ENCODE data around the gene PCBP4.

The PCBP4 gene

DNA sequence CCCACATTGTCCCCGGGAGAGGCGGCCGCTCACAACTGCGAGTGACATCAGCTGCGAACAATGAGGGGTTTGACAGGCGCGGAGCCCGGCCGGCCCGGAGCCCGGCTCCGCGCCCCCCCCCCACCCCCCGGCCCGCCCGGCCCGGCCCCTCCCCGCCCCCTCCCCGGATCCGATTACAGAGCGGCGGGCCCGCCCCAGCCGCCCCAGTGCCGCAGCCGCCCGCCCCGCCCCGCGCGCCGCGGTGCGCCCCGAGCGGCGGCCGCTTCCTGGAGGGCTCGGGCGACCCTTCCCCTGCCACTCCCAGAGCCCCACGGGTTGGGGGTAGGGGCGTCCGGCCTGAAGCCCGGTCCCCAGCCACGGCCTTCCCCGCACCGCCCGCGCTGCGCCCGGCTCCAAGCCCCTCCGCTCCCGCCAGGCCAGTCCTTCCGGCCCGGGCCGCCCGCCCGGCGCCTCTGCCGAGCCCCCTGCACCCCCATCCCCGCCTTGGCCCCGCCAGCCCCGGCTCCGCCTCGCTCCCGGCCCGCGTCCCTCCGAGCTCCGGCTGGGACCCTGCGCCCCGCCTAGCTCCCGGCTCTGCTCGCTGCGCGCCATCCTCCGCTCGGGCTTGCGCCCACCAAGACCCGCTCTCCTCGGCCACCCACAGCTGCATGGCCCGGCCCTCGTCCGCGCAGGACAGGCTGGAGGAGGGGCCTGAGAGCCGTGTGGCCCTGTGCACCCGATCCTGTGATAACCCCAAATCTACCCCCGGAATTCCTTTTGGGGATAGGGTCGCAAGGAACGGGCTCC, at the start of gene PCBP4:
TSS of gene PCBP4 (minus strand) at position 71 of the 786 bp plus-strand sequence. CDS start 6,214 bp downstream, outside the sequence.
- no peak for DNase-seq

DNA sequence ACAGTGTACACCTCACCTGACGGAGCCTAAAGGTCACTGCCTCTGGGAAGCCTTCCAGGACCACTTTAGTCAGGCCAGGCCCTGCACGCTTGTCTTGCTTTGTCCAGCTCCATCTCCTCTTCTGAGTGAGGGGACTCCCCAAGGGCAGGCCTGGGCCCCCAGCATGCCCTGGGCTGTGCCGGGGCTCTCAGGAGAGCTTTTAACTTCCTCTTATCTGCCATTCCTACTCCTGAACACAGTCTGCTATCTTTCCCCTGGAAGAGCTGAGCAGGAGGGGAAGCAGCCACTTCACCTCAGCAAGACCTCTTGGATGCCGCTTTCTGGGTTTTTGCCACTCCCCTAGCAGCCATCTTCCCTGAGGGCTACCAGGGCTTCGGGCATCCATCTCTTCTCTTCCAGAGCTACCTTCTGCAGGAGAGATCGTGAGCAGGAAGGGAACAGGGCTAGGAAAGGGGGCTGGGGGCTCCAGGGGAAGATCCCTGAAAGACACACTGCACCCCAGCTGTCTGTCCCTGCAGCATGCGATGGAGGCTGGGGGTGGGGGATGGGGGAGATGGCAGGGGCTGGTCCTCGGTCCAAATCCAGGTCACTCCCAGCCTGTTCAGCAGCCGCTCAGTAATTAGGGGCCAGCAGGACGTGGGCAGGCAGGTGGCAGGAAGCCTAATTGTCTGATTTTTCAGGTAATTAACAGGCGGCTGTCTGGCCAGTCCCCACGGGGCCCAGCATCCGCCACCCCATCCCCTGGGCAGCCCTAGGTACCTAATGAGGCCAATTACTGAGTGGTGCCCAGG, 48.4 kb upstream of the PCBP4 start:
- no peak for DNase-seq

DNA sequence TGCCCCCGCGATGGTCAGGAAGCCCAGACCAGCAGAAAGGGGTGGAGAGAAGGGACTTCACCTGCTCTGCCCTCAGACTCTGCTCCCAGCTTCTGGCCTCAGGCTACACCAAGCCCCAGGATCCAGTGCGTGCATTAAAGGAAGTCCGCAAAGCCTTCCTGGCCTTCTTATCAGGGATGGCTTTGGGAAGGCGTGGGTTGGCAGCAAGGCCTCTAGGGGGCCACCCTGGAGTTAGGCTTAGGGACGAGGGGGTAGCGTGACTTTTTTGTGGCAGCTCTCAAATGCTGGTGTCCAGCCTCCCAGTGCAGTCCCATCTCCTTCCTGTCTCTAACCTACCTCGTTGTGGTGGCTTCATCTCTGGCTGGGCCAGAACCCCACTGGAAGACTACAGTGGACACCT, 47.4 kb upstream of the PCBP4 start:
- no peak for DNase-seq

DNA sequence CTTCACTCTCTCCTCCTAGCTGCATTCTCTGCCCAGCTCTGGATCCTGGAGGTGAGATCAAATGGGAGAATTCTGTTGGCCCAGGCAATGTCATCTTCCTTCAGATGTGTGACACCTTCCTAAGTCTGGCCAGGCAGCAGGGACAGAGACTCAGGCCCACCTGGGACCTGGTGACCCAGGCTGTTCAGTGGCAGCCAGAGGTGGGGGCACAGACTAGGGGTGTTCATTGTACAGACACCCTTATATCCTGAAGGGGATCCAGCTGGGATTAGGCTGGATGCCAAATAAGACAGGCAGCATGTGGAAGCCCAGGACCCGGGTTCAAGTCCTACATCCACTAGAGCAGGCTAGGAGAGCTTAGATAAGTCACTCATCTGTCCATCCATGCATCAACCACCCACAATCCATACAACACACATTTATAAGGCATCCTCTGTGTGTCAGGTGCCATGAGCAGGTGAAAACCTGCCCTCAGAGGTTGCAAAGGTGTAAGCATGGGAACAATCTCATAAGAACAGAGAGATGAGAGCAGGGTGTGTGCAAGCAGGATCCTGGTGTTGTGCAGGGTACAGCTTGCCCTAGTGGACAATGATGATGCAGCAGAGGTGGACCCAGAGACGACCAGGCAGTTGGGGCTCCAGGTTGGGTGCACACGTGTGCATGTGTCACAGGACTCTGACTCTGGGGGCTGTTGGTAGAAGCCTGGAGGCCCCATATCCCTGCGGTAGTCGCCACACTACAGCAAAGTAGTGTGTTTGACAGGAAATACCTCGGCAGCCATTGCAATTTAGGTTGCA, 46.7 kb upstream of the PCBP4 start:
- no peak for DNase-seq

DNA sequence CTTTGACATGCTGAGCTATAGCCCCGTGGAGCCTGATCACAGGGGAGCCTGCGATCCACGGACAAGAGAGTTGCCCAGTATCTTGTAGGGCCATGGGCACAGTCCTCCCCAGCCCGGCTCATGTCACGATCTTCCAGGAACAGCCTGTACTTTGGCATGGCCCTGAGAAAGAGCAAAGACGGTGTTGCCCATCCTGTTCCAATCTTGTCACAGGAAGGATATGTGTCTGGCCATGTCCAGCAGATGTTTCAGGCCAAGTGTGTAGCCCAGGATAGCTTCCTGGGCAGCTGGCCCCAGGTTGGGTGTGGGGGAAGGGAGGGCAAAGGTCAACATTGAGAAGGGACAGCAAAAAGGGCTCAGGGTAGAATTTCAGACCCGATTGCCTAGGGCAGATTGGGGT, 45.4 kb upstream of the PCBP4 start:
- DNase-seq: no peak

DNA sequence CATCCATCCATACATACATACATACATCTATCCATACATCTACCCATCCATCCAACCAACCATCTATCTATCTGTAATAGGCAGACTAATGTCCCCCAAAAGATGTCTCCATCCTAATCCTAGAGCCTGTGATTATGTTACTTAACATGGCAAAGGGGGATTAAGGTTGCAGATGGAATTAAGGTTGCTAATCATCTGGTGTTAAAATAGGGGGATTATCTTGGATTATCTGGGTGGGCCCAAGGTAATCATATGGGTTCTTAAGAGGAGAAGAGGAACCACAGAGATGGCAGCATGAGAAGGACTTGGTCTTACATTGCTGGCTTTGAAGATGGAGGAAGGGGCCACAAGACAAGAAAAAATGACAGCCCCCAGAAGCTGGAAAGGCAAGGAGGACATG, 43.2 kb upstream of the PCBP4 start:
- DNase-seq: no peak

DNA sequence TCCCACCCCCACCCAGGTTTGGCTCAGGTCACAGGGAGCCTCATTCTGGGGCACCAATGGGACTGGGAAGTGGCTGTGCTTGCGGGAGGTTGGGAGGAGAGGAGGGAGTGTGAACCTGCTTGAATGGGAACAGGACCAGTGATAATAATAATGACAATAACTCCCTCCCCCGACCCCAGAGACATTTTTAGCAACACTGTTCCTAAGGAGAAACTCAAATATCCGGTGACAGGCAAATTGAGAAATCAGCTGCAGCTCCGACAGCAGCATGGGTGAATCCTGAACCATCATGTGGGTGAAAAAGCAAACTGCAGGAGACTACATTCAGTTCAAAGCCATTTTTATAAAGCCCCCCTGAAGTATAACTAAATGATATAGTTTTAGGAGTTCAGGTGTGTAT, 40.0 kb upstream of the PCBP4 start:
- DNase-seq: no peak

DNA sequence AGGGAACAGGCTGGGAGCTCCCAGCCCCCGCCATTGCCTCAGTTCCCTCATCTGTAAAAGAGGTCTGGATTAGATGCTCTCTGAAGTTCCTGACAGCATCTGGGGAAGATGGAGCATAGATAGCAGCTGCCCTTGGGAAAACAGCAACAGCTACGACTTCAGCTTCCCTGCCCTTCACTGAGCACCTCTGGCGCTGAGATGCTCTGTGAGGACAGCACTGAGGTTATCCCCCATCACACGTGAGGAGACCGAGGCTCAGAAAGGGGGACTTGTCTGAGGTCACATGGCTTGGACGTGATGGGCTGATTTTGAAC, 39.5 kb upstream of the PCBP4 start:
- no peak for DNase-seq

DNA sequence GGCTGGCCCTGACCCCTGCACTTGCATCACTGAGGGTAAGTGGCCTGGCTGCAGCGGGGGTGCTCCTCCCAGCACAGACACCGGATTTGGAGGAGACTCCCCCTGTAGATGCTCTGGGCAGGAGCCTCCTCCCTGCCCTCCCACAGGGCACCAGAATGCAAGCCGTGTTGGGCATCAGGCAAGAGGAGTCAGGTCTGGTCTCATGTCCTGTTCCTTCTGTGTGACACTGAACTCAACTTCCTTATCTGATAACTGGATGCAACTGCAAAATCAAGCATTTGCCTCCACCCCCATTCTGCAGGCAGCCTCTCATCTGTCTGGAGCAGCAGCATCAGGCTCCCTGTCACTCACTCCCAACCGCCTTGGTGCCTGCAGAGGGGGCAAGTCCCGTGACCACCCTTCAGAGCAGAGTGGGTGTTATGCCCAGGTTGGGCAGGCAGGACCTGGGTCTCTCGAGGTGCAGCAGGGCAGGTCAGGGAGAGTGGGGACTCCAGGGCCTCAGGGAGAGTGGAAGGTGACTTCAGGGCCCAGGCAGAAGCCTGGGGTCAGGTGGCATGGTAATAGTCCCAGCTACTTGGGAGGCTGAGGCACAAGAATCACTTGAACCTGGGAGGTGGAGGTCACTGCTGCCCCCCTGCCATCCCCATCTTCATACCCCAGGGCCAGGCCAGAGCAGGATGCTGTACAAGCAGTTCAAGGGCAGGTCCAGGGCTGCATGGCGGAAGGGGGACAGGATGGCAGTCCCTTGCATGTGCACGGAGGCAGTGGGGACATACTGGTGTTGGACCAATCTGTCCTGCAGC, 39.0 kb upstream of the PCBP4 start:
- DNase-seq: no peak

DNA sequence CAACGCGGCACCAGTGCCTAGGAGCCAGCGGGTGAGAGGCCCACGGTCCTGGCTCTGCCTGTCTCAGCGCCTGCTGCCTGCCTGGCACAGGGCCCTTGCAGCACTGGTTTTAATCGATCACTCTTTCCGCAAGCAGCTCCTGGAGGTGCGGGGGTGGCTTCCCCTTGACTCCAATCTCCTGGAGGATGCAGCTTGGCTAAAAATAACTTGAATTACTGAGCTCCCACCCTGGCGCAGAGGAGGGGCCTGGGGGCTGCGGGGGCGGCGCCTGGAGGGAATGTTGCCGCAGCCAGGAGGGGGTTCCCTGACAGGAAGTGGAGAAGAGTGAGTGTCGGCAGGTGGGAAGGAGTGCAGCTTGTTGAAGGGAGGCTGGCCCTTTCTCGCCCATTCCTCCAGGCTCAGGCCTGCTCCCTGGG, 38.3 kb upstream of the PCBP4 start:
- DNase-seq: no peak

DNA sequence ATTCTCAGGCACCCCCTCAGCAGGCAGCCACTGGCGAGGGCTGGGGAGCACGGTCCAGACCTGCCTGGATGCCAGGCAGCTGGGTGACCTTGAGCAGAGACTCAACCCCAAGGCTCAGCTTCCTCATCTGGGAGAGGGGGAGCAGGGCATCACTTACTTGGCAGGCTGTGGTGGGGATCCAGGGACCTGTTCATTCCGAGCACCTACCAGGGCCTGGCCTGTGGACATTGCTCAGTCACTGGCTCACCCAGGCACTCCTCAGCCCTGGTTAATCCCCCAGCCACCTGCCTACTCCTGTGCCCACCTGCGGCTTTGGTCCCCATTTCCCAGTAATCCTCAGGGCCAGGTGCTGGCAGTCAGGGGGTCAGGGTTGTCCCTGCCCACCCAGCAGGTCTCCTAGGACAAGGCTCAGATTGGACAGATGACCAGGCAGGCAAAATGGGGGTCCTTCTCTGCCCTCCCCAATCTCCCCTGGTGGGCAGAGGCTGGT, 37.7 kb upstream of the PCBP4 start:
- DNase-seq: no peak

DNA sequence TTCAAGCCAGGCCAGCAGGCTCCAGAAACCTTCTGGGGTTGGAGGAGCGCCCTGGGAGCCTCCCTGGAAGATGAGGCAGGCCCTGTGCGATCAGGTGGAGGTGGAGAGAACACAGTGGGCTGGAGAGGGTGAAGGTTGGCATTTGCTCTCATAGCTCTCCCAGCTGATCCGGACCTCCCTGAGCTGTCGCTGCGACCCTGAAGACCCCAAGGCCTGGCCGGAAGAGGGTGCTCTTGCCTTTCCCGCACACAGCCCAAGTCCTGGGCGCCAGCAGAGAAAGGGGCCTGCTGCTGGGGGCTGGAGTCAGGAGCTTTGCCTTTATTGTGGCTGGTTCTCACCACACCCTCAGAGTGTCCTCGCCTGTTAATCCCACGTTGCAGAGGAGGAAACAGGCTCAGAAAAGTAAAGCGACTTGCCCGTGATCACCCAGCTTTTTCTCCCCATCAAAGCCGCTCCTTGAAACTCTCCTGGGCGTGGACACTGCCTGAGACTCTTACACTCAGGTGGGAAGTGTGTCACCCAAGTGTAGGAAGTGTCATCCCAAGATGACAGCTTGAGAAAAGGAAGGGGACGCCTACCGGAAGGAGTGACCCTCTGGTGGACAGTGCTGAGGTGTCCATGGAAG, 37.0 kb upstream of the PCBP4 start:
- DNase-seq: no peak

DNA sequence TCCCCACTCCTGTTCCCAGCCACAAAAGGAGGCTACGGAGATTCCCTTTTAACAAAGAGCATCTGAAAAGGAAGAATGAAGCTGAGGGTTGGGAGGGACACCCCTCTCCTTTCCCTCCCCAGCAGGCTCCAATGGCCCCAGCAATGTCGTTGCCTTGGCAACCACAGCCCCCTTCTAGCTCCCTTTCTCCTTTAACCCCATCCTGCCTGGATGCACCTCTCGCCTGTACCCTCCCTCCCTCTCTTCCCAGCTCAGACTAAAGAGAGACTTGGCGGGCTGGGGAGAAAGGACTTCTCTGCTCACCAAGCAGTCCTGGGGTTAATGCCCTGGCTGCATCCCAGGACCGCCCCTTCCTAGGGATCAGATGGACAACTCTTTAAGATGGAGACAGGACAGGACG, 35.5 kb upstream of the PCBP4 start:
- no peak for DNase-seq

DNA sequence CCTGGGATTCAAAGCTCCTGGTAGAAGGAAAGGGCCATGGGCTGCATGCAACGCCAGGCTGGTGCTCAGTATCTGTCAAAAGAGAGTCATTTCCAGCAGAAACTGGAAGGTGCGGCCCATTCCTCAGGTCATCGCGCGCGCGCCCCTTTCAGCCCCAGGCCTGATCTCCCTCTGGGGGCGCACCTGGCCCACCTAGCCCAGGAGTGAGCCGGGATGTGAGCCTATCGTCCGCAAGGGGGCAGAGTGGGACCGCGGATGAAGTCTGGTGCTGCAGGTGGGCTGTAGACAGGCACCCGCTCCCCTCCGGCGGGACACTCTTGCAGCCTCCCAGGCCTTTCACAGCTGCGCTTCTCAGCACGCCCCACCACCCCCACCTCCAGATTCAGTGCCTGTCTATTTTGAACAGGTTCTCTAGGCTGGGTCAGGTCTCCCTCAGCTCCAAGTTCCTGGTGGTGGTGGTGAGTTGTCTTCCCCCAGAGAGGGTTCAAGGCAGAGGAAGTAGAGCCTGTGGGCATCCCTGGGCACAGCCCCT, 34.3 kb upstream of the PCBP4 start:
- DNase-seq: peak; percentile 69 to 84 (median 73)

DNA sequence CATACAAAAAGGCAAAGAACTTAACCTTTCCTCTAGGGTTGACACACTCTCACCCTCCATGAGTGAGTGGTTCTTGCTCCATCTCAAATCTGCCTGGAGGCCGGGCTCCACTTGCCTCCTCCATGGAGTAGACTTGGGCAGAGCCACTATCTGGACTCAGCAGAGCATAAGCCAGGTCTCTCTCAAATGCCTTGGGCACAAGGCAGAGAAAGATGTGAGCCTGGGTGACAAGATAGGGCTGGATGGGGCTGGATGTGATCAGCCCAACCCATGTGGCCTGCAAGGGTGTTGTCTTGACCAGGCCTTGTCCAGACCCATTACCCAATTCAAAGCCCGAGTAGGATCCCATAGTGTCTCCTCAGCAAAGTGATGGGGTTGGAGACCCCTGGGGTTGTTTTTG, 32.6 kb upstream of the PCBP4 start:
- no peak for DNase-seq

DNA sequence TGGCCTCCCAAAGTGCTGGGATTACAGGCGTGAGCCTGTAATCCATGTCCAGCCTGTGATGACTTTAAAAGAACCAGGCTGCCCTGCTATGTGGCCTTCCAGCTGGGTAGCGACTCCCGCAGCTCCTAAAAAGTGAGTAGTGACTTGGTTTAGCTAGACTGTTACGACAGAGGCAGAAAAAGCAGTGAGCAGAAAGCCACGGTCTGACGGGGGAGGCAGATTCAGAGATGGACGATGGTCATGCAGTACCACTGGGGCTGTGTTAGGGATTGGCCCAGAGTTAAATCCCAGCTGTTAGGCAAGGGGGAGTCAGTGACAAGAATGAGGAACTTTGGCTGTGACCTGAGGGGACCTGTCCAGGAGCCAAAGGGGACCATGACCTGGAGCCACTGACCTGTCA, 31.5 kb upstream of the PCBP4 start:
- DNase-seq: no peak

DNA sequence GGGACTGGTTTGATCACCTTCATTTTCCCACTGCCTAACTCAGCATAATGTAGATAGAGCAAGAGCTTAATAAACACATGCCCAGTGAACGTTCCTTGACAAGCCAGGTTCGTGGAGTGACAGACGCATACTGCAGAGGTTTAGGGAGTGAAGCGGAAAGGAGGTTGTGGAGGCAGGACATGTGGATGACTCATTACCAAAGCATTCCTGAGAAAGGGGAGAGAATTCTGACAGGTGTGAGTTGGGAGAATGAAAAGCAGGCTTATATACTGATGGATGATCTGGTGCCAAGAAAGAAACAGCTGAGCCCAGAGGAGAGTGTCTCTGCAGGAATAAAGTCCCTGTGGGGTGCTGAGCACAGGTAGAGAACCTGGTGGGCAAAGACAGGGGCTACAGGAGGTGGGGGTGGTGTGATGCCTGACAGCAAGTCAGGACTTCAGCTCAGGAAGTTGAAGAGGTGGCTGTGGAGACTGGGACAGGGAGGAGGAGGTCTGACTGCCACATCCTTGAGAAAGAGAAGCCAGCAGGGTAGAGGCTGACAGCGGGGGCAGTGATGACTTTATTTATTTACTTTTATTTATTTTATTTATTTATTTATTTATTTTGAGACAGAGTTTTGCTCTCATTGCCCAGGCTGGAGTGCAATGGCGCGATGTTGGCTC, 30.8 kb upstream of the PCBP4 start:
- no peak for DNase-seq

DNA sequence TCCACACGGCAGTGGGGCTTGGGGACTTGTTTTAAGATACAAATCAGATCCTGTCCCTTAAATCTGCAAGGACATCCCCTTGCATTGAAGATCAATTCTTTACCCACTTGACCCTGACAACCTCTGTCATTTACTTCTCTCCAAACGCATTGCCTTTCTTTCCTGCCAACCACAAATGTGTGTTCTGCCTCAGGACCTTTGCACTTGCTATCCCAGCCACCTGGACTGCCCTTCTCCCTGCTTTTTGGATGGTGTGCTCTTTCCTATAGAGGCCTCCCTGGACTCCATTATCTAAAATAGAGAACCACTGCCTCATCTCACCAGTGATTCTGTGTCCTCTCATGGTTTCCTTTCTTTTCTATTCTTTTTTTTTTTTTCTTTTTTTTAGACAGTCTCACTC, 29.9 kb upstream of the PCBP4 start:
- no peak for DNase-seq

DNA sequence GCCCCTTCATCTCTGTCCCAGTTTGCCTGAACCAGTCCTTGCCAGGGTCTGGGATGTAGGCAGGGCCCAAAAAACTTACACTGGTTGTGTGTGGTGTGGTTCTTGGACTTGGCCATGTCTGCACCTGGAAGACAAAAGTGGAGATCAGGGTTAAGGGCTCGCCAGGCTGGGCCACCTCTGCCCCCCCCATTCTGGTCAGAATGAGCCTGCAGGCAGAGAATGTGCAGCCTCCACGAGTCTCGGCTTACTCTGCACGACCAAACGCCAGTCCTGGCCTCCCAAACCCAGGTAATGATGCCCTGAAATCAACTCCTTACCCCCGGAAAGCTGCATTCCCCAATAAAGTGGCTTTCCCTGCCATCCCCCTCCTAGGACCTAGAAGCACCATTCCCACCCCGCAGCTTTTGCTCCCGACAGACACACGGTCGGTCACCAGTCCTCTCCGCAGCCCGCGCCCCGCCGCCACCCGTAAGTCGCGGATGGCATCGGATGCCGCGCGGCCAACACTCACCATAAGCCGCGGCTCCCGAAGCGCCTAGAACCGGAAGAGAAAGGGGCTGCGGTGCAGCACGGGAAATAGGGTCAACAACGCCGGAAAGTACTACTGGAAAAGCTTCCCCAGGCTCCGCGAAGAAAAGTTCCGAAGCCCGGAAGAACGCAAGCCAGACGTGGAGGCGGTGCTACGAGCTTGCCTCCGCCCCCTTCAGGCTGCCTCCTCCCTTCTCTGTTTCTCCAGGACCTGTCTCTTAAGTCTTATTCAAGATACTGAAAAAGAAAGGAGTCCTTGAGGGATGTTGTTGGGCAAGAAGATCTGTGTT, 28.3 kb upstream of the PCBP4 start, which contains the start of gene RPL29:
TSS of gene RPL29 (minus strand) at position 550 of the 818 bp plus-strand sequence. CDS start at position 116, 434 bp downstream.
- DNase-seq: peak; percentile 72 to 84 (median 78)

DNA sequence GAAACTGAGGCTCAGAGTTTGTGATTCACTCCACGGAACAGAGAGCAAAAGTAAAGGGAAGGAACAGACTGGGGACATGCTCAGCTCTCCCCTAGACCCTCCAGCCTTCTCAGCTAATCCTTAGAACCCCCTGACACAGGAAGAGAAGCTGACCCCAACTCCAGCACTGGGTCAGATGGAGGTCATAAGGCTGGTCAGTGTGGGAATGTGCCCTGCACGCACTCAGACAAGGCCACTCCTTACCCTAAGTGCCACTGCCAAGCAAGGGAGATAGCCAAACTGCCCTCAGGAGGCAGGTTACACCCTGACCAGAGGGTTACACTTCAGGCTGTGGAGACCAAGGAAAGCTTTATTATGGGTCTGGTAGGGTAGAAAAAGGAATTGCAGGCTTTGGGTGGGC, 27.3 kb upstream of the PCBP4 start:
- no peak for DNase-seq

Data from activated CD4-positive, CD25-positive, alpha-beta regulatory T cell (primary cell).